ENCODE results near the gene ZKSCAN5. TPM values are rescaled to one million over a fixed set of nuclear protein-coding genes. Genes with fewer than 3 reads are reported as not detected.

Gene ZKSCAN5
- total and polyA plus RNA-seq, 12 donors = 2.8 to 8.5 (median 7.2) TPM

GRCh38 chr7:99557196-99557607, 52.7 kb downstream of the ZKSCAN5 start:
- DNase-seq (no peak), ATAC-seq (no peak)
- Histone ChIP-seq H3K9me3 (no peaks in the 10 kb centered on the region), H3K27me3 (no peaks in the 10 kb centered on the region), H3K4me1 (peaks cover 4 to 52% (median 41%) of the 10 kb centered on the region in 9 donors), H3K4me3 (peak overlapping the region in 9 of 10 donors; percentile 70 to 99 (median 86)), H3K36me3 (peaks cover 0 to 53% (median 19%) of the 10 kb centered on the region in 9 donors), H3K27ac (peak overlapping the region in 8 of 10 donors; percentile 97 to 99 (median 99))
- intact Hi-C loops (cut with DNase I) = loop anchor here in 6 of 10 donors (5.0 to 10.0 kb wide), 3 partner anchors 52 to 60 kb away; partner anchors contain the start of genes ZKSCAN5 (in 6 of the 6), ZNF394 (in 6 of the 6) and ZSCAN25 (in 1 of the 6)
- no peak for TF ChIP-seq CTCF (IDR thresholded peaks at IDR 0.05)
- WGBS, 2 donors = 78 to 79% methylated on average over 4 of the region's 4 CpGs

GRCh38 chr7:99557940-99558305, 53.5 kb downstream of the ZKSCAN5 start:
- no peaks in the 10 kb centered on the region for H3K27me3 ChIP-seq
- H3K27ac ChIP-seq = peak overlapping the region; percentile 77 to 99 (median 98)
- intact Hi-C loops (cut with DNase I) = loop anchor here in 8 of 10 donors (1.0 to 10.0 kb wide), 5 partner anchors 22 to 59 kb away; partner anchors contain the start of genes ZKSCAN5 (in 7 of the 8), ZNF394 (in 6 of the 8) and ZSCAN25 (in 1 of the 8)
- DNase-seq = no peak
- peak overlapping the region; percentile 70 to 99 (median 86) for H3K4me3 ChIP-seq
- peaks cover 0 to 60% (median 25%) of the 10 kb centered on the region in 9 donors for H3K36me3 ChIP-seq
- ATAC-seq = peak in 3 of 8 donors; percentile 2 to 63 (median 60)
- no peak for TF ChIP-seq CTCF (IDR thresholded peaks at IDR 0.05)
- 1 to 2% methylated on average over 17 of the region's 17 CpGs for WGBS, 2 donors
- peaks cover 4 to 54% (median 35%) of the 10 kb centered on the region in 9 donors for H3K4me1 ChIP-seq
- no peaks in the 10 kb centered on the region for H3K9me3 ChIP-seq

- intact Hi-C loops (cut with DNase I) = loop anchor here in 8 of 10 donors (1.0 to 10.0 kb wide), 5 partner anchors 22 to 59 kb away; partner anchors contain the start of genes ZKSCAN5 (in 7 of the 8), ZNF394 (in 6 of the 8) and ZSCAN25 (in 1 of the 8)
- peak; percentile 97 to 99 (median 97) for ATAC-seq
- Histone ChIP-seq H3K4me1 (peaks cover 4 to 57% (median 34%) of the 10 kb centered on the region in 9 donors), H3K9me3 (no peaks in the 10 kb centered on the region), H3K36me3 (peaks cover 0 to 64% (median 31%) of the 10 kb centered on the region in 9 donors), H3K27ac (peak within 1 kb of the TSS; percentile 77 to 99 (median 98)), H3K27me3 (no peaks in the 10 kb centered on the region), H3K4me3 (peak within 1 kb of the TSS; percentile 70 to 99 (median 86))
- DNase-seq = peak; percentile 91 to 94
- WGBS, 2 donors = 0% methylated on average over 71 to 73 of the region's 73 CpGs
- TF ChIP-seq CTCF (IDR thresholded peaks at IDR 0.05) = peak in 1 of 9 donors; percentile 21
These were observed 54.1 kb downstream of the ZKSCAN5 start, which contains the start of gene ZNF655 for GRCh38 chr7:99558306-99559174. TSS of gene ZNF655 (plus strand) at chr7:99558642. CDS start at chr7:99560560, 1,918 bp downstream.

All from heart right ventricle (tissue), 16 donors.